ENCODE results near the gene FHIT.
A peak's percentile ranks its signal among the peaks of the same experiment; 100 is the strongest.
"Not testable (repeated sequence)": the region's sequence is repeated elsewhere in the genome, so short reads cannot be mapped to it uniquely, and the experiment has no call there.

The FHIT gene

GRCh38 chr3:59939826-59940426 is 1311.3 kb downstream of the FHIT start:
- DNase-seq = no peak

- DNase-seq = no peak
Observed at GRCh38 chr3:59938828-59939227, 1312.4 kb downstream of the FHIT start.

GRCh38 chr3:59937201-59937600 is 1314.1 kb downstream of the FHIT start:
- no peak for DNase-seq

- DNase-seq = no peak
Observed at GRCh38 chr3:59936472-59936871, 1314.8 kb downstream of the FHIT start.

GRCh38 chr3:59935025-59935424 is 1316.2 kb downstream of the FHIT start:
- no peak for DNase-seq

- not testable (repeated sequence) for DNase-seq
Observed at GRCh38 chr3:59934560-59934959, 1316.7 kb downstream of the FHIT start.

GRCh38 chr3:59930170-59930569 is 1321.1 kb downstream of the FHIT start:
- no peak for DNase-seq

GRCh38 chr3:59927056-59927455 is 1324.2 kb downstream of the FHIT start:
- no peak for DNase-seq

GRCh38 chr3:59925946-59926345 is 1325.3 kb downstream of the FHIT start:
- no peak for DNase-seq

GRCh38 chr3:59922192-59922591 is 1329.1 kb downstream of the FHIT start:
- no peak for DNase-seq

- no peak for DNase-seq
Observed at GRCh38 chr3:59920822-59921221, 1330.4 kb downstream of the FHIT start.

- no peak for DNase-seq
Observed at GRCh38 chr3:59919586-59919985, 1331.7 kb downstream of the FHIT start.

GRCh38 chr3:59914251-59914650 is 1337.0 kb downstream of the FHIT start:
- no peak for DNase-seq

- DNase-seq = peak; percentile 0
Observed at GRCh38 chr3:59913645-59914044, 1337.6 kb downstream of the FHIT start.

GRCh38 chr3:59908701-59909100 is 1342.6 kb downstream of the FHIT start:
- DNase-seq = no peak

- DNase-seq = no peak
Observed at GRCh38 chr3:59908280-59908679, 1343.0 kb downstream of the FHIT start.

- no peak for DNase-seq
Observed at GRCh38 chr3:59904296-59904695, 1347.0 kb downstream of the FHIT start.

- DNase-seq = no peak
Observed at GRCh38 chr3:59899061-59899460, 1352.2 kb downstream of the FHIT start.

GRCh38 chr3:59895972-59896371 is 1355.3 kb downstream of the FHIT start:
- DNase-seq = no peak

- DNase-seq = no peak
Observed at GRCh38 chr3:59894425-59895121, 1356.7 kb downstream of the FHIT start.

GRCh38 chr3:59890639-59891038 is 1360.6 kb downstream of the FHIT start:
- DNase-seq = no peak

GRCh38 chr3:59886790-59887189 is 1364.5 kb downstream of the FHIT start:
- no peak for DNase-seq

GRCh38 chr3:59885899-59886400 is 1365.3 kb downstream of the FHIT start:
- DNase-seq = no peak

- no peak for DNase-seq
Observed at GRCh38 chr3:59885101-59885500, 1366.2 kb downstream of the FHIT start.

- DNase-seq = no peak
Observed at GRCh38 chr3:59884409-59884808, 1366.8 kb downstream of the FHIT start.

All from DMS53 (cell line).